Activated T-cell treated with anti-CD3 and anti-CD28 coated beads for 48 hours (primary cell): ENCODE results near the gene EYA2.

Experiments used
- DNase-seq: peaks from one replicate; pipeline ENCODE4 v3.0.0-alpha.2; 2020; ENCODE audit warnings: low read depth

The EYA2 gene

DNA sequence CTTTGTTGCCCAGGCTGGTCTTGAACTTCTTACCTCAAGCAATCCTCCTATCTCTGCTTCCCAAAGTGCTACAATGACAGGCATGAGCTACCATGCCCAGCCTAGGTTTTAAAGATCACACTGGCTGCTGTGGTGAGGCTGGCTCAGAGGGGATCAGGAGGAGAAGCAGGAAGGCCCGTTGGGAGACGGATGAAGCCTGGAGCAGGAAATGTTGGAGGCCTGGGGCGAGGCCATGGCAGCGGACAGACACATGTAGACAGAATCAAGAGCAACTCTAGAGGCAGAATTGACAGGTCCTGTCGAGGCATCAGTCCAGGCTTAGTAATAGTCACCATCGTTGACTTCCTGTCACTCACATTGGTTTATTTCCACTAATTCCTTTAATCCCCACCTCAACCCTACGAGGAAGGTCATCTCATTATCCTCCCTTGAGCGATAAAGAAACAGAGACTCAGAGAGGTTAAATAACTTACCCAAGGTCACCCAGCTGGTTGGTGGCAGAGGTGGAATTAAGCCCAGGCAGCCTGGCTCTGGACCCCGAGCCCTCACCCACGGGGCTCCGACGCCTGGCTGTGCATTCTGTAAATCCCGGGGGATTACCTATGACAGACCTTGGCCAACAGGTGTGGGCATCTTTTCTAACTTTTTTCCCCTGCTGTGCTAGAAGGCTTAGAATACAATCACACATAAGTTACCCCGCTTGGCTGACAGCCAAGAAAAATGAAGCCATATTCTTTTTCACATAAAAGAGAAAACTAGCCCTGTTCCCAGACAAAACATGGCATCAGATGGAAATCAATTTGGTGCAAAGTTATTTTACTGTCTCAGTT, 113.4 kb downstream of the EYA2 start:
- DNase-seq = no peak

DNA sequence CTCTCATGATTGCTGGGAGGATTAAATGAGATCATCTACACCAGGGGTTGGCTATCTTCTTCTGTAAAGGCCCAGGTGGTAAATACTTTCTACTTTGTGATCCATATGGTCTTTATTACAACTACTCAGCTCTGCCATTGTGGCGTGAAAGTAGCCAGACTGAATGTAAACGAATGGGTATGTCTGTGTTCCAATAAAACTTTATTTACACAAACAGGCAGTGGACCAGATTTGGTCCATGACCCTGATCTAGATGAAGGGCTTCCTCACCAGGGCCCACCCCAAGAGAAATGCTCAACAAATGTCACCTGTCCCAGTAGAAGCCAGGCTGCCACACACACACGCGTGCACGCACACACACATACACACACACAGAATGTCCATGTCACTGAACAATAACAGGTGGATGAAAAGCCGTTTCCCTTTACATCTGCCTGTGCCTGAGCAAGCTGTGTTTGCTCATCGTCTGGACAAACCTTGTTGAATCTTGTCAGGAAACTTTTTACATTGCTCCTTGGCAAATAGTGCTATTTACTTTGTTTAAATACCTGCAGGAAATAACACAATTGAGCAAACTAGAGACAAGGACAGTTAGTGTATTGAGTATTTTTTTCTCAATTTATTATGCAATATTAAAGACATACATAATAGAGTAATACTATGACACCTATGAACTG, 114.3 kb downstream of the EYA2 start:
- DNase-seq = no peak

DNA sequence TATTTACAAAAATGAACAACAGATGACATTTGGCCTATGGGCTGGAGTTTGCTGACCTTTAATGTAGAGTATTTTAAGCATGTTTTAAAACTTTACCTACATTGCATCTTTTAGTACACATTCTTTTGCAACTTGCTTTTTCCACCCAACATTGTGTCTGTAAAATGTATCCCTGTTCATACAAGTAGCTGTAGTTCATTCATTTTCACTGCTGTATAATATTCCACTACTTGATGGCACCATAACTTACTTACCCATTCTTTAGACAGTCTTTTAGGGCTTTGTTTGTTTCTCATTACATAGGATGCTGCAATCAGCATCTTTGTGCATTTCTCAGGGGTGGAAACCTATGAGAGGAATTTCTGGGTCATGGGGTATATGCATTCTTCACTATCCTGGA, 115.1 kb downstream of the EYA2 start:
- DNase-seq = no peak

DNA sequence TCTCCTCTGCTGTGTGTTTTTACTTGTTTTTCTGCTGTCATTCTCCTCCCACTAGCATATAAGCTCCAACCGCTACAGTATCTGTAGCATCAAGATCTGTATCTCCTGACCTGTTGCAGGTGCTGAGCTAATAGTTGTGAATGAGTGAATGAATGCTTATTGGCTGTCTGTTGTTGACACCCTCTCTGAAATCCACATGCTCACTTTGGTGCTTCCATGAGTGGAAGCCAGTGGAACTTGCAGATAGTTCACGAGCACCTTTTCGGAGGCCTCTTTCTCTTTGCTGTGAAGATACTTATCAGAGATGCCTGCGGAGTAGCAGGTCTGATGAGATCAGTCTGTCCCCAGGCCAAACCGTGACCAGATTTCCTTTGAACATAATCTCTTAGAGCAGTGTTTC, 117.3 kb downstream of the EYA2 start:
- no peak for DNase-seq

GRCh38 chr20:47013606-47014005, 119.0 kb downstream of the EYA2 start:
- DNase-seq = no peak

- DNase-seq = no peak
Measured at GRCh38 chr20:47016068-47016664, 121.5 kb downstream of the EYA2 start.

DNA sequence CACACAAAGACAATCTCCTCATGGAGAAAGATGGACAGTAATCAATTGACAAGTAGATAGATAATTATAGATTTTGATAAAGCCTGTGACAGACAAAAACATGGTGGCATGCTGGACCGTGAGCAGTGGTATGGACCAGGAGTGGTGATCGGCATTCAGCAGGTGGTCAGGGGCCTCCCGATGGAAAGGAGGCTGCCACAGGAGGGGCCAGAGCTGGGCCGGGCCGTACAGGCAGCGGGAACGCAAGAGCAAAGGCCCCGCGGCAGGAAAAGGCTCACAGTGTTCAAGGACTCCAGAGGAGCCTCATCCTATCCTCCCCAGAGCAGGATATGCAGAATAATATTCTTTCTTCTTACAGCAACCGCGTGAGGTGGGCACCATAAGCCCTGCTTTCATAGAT, 123.7 kb downstream of the EYA2 start:
- no peak for DNase-seq

DNA sequence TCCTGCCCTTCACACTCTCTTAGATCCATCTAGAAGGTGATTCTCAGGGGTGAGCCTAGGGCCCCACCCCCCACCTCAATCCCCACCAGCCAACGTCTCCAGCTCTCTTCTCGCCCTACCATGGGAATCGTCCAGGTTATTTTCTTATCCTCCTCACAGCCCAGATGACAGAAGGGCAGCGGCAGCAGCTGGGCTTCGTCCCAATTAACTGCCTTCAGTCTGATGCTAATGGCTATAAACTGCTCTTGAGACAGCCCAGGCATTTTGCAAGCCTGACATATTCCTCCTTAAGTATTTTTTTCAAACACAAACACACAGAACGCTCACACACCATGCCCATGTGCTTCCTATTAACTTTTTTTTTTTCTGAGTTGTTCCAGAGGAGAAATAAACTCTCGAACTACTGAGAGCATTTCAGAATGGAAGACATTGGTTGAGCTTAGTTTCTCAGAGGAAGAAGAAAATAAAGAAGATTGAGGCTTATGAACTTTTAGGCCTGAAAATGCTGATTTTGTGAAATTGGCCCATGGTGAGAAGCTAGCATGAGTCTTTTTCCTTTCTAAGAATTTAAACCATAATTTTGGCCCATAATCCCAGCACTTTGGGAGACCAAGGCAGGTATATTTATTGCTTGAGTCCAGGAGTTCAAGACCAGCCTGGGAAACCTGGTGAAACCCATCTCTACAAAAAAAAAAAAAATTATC, 124.6 kb downstream of the EYA2 start:
- no peak for DNase-seq

DNA sequence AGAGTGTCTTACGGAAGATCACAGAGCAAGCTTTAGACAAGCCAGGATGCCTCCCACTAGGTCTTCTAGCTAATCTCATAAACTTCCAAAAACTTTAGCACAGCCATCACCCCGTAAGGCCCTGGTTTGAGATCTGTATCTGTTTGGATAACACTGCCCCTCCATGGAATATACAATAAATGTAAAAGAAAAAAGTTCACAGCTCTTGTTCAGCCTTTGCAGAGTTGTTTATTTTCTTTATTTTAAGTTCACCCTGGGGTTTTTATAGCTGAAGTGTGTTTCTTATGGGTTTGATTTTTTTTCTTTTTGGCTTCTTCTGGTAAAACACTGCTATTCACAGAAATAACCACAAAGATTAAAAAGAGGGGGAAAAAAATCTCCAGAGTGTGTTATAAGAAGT, 125.6 kb downstream of the EYA2 start:
- DNase-seq = no peak

GRCh38 chr20:47021850-47022249, 127.2 kb downstream of the EYA2 start:
- no peak for DNase-seq

DNA sequence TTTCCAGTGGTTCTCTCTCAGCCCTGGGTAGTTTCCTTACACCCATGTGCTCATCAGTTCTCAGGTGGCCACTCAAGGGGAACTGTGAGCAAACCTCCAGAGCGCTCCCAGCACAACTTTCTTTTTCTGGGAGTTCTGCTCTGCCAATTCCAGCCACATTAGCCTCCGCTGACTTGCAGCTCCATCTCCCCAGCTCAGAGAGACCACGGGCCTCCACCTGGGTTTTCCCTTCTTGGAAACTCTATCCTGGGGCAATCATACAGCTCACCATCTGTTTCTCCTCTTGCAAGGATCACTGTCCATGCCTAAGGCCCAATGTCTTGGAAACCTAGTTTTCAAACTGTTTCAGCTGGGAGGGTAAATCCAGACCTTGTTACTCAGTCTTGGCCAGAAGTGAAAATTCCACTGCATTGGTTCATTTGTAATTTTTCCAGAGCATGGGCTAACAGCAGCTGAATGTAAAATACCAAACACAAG, 129.9 kb downstream of the EYA2 start:
- no peak for DNase-seq

- DNase-seq = no peak
Measured at GRCh38 chr20:47027042-47027441, 132.4 kb downstream of the EYA2 start.

DNA sequence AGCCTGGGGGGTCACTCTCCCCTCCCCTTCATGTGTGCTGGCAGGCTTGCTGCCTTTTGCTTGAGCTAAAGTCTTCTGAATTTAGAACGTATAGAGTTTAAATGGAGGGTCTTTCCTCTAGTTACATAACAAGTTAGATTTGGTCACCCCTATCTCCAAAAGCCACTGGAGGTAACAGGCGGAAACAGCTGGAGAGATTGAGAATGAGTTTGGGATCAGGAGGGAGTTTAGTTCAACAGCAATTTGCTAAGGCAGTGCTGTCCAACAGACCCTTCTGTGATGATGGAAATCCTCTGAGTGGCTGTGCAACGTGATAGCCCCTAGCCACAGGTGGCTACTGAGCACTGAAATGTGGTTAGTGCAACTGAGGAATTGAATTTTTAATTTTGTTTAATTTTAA, 132.8 kb downstream of the EYA2 start:
- DNase-seq = no peak

- no peak for DNase-seq
Measured at GRCh38 chr20:47028487-47028886, 133.8 kb downstream of the EYA2 start.

GRCh38 chr20:47029845-47030244, 135.2 kb downstream of the EYA2 start:
- DNase-seq = no peak

DNA sequence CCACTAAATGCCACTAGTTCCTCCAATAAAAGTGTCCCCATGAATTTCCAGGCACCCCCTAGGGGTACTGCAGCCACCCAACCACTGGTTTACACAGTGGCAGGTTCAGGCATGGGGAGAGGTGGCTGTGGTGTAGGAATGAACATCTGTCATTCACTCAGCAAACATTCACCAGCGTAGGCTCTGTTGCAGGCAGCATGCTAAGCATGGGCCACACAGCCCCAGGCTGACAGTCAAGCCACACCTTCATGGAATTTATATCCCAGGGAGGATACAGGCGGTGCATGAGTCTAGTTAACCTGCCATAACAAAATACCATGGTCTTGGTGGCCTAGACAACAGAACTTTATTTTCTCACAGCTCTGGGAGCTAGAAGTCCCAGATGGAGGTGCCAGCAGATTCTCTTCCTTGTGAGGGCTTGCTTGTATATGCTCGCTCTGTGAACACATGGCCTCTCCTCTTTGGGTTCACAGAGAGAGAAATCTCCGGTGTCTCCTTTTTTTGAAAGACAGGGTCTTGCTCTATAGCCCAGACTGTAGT, 135.7 kb downstream of the EYA2 start:
- DNase-seq = no peak

DNA sequence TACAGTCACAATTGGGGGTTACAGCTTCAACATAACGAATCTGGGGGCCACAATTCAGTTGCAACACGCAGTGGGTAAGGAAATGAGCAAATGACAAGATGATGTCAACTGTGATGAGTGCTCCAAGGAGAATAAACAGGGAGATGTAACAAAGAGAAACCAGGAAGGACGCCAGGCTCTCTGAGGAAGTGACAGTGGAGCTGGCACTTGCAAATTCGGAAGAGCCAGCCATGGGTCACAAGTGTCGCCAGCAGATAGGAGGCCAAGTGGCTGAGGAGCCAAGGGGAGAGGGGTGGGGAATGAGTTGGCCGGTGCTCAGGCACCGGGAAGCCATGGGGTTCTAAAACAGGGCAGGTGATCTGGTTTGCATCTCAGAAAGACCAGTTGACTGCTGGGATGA, 136.4 kb downstream of the EYA2 start:
- no peak for DNase-seq

DNA sequence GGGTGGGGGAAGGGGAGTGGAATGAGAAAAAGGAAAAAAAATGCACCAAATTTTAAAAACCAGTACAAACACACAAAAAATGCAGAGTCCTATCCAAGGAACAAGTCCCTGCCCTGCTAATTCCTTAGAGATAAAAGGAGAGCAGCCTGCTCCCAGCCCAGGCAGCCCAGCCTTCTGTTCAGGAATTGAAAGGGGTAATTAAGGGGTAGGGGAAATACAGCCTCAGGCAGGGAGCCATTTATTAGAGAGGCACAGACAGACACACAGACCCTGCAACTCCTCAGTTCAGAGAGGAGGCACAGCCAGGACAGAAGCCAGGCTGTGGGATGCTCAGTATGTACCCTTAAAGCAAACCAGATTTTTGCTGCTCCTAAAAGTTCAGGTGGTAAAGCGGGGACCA, 137.2 kb downstream of the EYA2 start:
- DNase-seq = no peak

GRCh38 chr20:47032933-47033578, 138.4 kb downstream of the EYA2 start:
- no peak for DNase-seq

DNA sequence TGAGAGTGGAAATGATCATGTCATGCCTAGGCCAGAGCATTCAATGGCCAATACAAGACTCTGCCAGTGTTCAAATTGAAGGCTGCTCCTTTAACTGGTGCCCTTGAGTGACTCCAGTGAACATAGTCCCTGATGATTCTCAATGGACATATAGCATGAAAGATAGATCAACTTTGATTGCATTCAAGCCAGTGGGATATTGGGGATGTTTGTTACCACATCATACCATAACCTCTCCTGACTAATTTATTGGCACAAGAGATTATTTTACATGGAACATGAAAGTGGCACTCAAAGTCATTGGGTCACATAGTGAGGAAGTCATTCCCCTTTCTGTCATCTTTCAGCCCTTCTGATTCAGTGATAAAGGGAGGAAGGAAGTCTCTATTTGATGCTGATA, 139.0 kb downstream of the EYA2 start:
- no peak for DNase-seq

GRCh38 chr20:47035026-47035590, 140.5 kb downstream of the EYA2 start:
- DNase-seq = no peak
